GM12878 (cell line): ENCODE results near the gene KRTAP4-1. TPM values are rescaled to one million over a fixed set of nuclear protein-coding genes. Genes with fewer than 3 reads are reported as not detected.

Experiments used
- ATAC-seq: fragments of 200-7000 bp; cut with Tn5 transposase; 3 replicates; pipeline ENCODE4 v1.9.1; 2020; ENCODE audit warnings: mild to moderate bottlenecking, moderate library complexity
- BruUV-seq: library from RNA; stranded (reverse); fragments of 400-500 nt; replicated peaks from 2 replicates; lab custom pipeline; 2021; lab: Mats Ljungman, UMichigan
- CTCF ChIA-PET: fragments of 300-600 bp; sonication (Branson Sonifier 250); formaldehyde crosslinking; extraction: SDS; loops from one replicate; lab custom pipeline; 2021; ENCODE audit warnings: inconsistent platforms; lab: Yijun Ruan, JAX
- POLR2A ChIA-PET: fragments of 350-600 bp; formaldehyde crosslinking; extraction: SDS; loops from one replicate; lab custom pipeline; 2021; ENCODE audit warnings: inconsistent platforms; lab: Charles Lee
- RAD21 ChIA-PET: fragments of 300-600 bp; sonication (Branson Sonifier 250); formaldehyde crosslinking; loops from one replicate; lab custom pipeline; 2023; ENCODE audit warnings: antibody characterized with exemption; ENCODE audit not compliant: unreplicated experiment; lab: Charles Lee
- SMC1A ChIA-PET: fragments of 300-600 bp; sonication (Branson Sonifier 250); formaldehyde crosslinking; loops from one replicate; lab custom pipeline; 2023; ENCODE audit not compliant: unreplicated experiment, uncharacterized antibody; lab: Charles Lee
- DNase-seq: peaks from one replicate; pipeline ENCODE4 v3.0.0-alpha.2; 2011; ENCODE audit warnings: low read depth, low spot score
- FAIRE-seq: peaks from 3 replicates; lab custom pipeline; 2011; peaks lifted over from hg19 to GRCh38; lab: Jason Lieb, UNC
- H2AFZ ChIP-seq: 2 replicates; pipeline ENCODE4 v1.6.0; 2011; ENCODE audit warnings: low read depth, low read length, control low read depth; ENCODE audit not compliant: control insufficient read depth
- H3K27ac ChIP-seq: 2 replicates; pipeline ENCODE4 v1.5.1; 2011; ENCODE audit warnings: control low read depth; ENCODE audit not compliant: control insufficient read depth, insufficient read depth
- H3K27me3 ChIP-seq, 2 experiments: replicated peaks in 1 of 2; 2 replicates each; pipeline versions ENCODE4 v1.6.0 to v1.6.1; 2011; ENCODE audit warnings: low read length in 1 of 2; ENCODE audit not compliant: control insufficient read depth in 2 of 2, insufficient read depth in 2 of 2
- H3K36me3 ChIP-seq, 2 experiments: 2 replicates each; pipeline ENCODE4 v1.5.1; 2011; ENCODE audit warnings: low read length in 1 of 2; ENCODE audit not compliant: control insufficient read depth in 2 of 2, insufficient read depth in 2 of 2
- H3K4me1 ChIP-seq: 2 replicates; pipeline ENCODE4 v1.6.1; 2011; ENCODE audit warnings: mild to moderate bottlenecking, low read length, moderate library complexity, mixed read lengths; ENCODE audit not compliant: control insufficient read depth, insufficient read depth
- H3K4me2 ChIP-seq: 2 replicates; pipeline ENCODE4 v1.6.0; 2011; ENCODE audit warnings: control low read depth; ENCODE audit not compliant: control insufficient read depth, insufficient read depth
- H3K4me3 ChIP-seq: fragments of 200-600 bp; sonication (generic); 2 replicates; pipeline ENCODE4 v1.5.1; 2016
- H3K79me2 ChIP-seq: 2 replicates; pipeline ENCODE4 v1.6.0; 2011; ENCODE audit warnings: low read length; ENCODE audit not compliant: control insufficient read depth, insufficient read depth
- H3K9ac ChIP-seq: 2 replicates; pipeline ENCODE4 v1.8.0; 2011; ENCODE audit warnings: low read length, control low read depth, mixed read lengths; ENCODE audit not compliant: control insufficient read depth, insufficient read depth
- H3K9me3 ChIP-seq: replicated peaks from 3 replicates; pipeline ENCODE4 v1.5.1; 2011; ENCODE audit warnings: mild to moderate bottlenecking, low read length; ENCODE audit not compliant: control insufficient read depth, insufficient read depth
- H4K20me1 ChIP-seq: 2 replicates; pipeline ENCODE4 v1.6.0; 2011; ENCODE audit not compliant: control insufficient read depth, insufficient read depth
- CHD1 ChIP-seq: IDR thresholded peaks from 2 replicates; pipeline ENCODE4 v1.6.1; 2012; ENCODE audit warnings: low read depth, low read length, improper control_type of control experiment
- ETV6 ChIP-seq, 2 experiments: fragments of 450-650 bp in 1 of 2; IDR thresholded peaks in 1 of 2; conservative IDR thresholded peaks in 1 of 2; 2 replicates each; pipeline ENCODE4 v1.6.1; 2014; ENCODE audit warnings: antibody characterized with exemption in 1 of 2, borderline replicate concordance in 1 of 2, low read depth in 1 of 2, mild to moderate bottlenecking in 1 of 2, moderate library complexity in 1 of 2
- EZH2 ChIP-seq: IDR thresholded peaks from 2 replicates; pipeline ENCODE4 v1.6.1; 2012; ENCODE audit warnings: low read depth, mild to moderate bottlenecking, control low read depth, inconsistent platforms, low read length, borderline replicate concordance; ENCODE audit not compliant: control insufficient read depth
- FOS ChIP-seq: IDR thresholded peaks from 3 replicates; pipeline ENCODE4 v1.6.1; 2011; ENCODE audit warnings: borderline replicate concordance; ENCODE audit not compliant: insufficient read length; ENCODE audit errors: extremely low read depth
- GATAD2B ChIP-seq: fragments of 450-650 bp; conservative IDR thresholded peaks from 2 replicates; pipeline ENCODE4 v1.6.1; 2017; ENCODE audit warnings: low read depth, mild to moderate bottlenecking, moderate library complexity
- IKZF2 ChIP-seq, 2 experiments: fragments of 450-650 bp; IDR thresholded peaks; 2 replicates each; pipeline ENCODE4 v1.6.1; 2017; ENCODE audit warnings: mild to moderate bottlenecking in 2 of 2, moderate library complexity in 2 of 2
- KLF5 ChIP-seq: fragments of 450-650 bp; IDR thresholded peaks from 2 replicates; pipeline ENCODE4 v1.6.1; 2014; ENCODE audit warnings: mild to moderate bottlenecking; ENCODE audit not compliant: partially characterized antibody
- MEF2B ChIP-seq: fragments of 450-650 bp; IDR thresholded peaks from 2 replicates; pipeline ENCODE4 v1.6.1; 2018; ENCODE audit warnings: mild to moderate bottlenecking, moderate library complexity; ENCODE audit not compliant: partially characterized antibody, poor library complexity, severe bottlenecking
- MTA3 ChIP-seq: IDR thresholded peaks from 2 replicates; pipeline ENCODE4 v1.6.1; 2012; ENCODE audit warnings: low read length, inconsistent platforms, borderline replicate concordance
- NR2C2 ChIP-seq: IDR thresholded peaks from 2 replicates; pipeline ENCODE4 v1.6.1; 2011; ENCODE audit warnings: borderline replicate concordance, low read depth; ENCODE audit not compliant: control insufficient read depth, insufficient read length
- POLR2AphosphoS5 ChIP-seq: IDR thresholded peaks from 2 replicates; pipeline ENCODE4 v1.6.1; 2011; ENCODE audit warnings: mild to moderate bottlenecking, low read length, inconsistent platforms
- SIX5 ChIP-seq: IDR thresholded peaks from 2 replicates; pipeline ENCODE4 v1.6.1; 2011; ENCODE audit warnings: mild to moderate bottlenecking, low read depth, low read length, moderate library complexity; ENCODE audit not compliant: severe bottlenecking
- SMC3 ChIP-seq: IDR thresholded peaks from 2 replicates; pipeline ENCODE4 v1.6.1; 2011; ENCODE audit warnings: low read length, improper control_type of control experiment, borderline replicate concordance
- TCF12 ChIP-seq: IDR thresholded peaks from 2 replicates; pipeline ENCODE4 v1.6.1; 2011; ENCODE audit warnings: low read depth, mild to moderate bottlenecking, low read length
- WGBS: methylation state at CpG from one replicate; pipeline ENCODE4 v1.1.6; 2016; ENCODE audit warnings: low lambda C conversion rate; ENCODE audit not compliant: insufficient replicate concordance, insufficient coverage; ENCODE audit errors: missing lambda C conversion rate; 5-methylcytosine and 5-hydroxymethylcytosine counted together
- in situ Hi-C: fragments of 300-500 bp; cut with MboI; formaldehyde crosslinking; loops from 9 replicates; pipeline ENCODE4 v1.14.3; 2018; ENCODE audit warnings: mixed read lengths
- intact Hi-C: fragments of 100-400 bp; cut with micrococcal nuclease; formaldehyde crosslinking; loops from one replicate; pipeline ENCODE4 v1.14.2; 2022; ENCODE audit not compliant: unreplicated experiment
- polyA plus RNA-seq, 11 experiments: library from polyadenylated mRNA; depleted of rRNA in 4 of 11; unstranded in 6 of 11; stranded (reverse) in 5 of 11; fragments of >200 nt; fragmentation: Nextera tagmentation in 4 of 11; fragmentation: Illumina TruSeq in 1 of 11; extraction: Ambion mirVana in 4 of 11; extraction: Trizol in 1 of 11; gene quantifications; 1 replicate in 1 of 11; 2 replicates in 10 of 11; pipeline versions ENCODE4 v1.2.1 to v1.2.3, GENCODE V29; 2011 to 2016; ENCODE audit warnings: inconsistent platforms in 2 of 11, missing spikeins in 2 of 11, low read depth in 1 of 11
- total RNA-seq, 4 experiments: library from RNA; depleted of rRNA in 3 of 4; stranded (reverse); fragments of >200 nt in 3 of 4; fragmentation: Illumina TruSeq in 1 of 4; extraction: Trizol in 1 of 4; gene quantifications; 2 replicates each; pipeline versions ENCODE4 v1.2.1 to v1.2.3, GENCODE V29; 2013 to 2021
- TF ChIP-seq, protein P1 (sequence below): IDR thresholded peaks from 2 replicates; pipeline ENCODE4 v1.6.1; 2011; ENCODE audit warnings: low read depth, mild to moderate bottlenecking, low read length, moderate library complexity, borderline replicate concordance; ENCODE audit errors: extremely low read depth
- TF ChIP-seq, protein P2 (sequence below): IDR thresholded peaks from 2 replicates; pipeline ENCODE4 v1.6.1; 2011; ENCODE audit warnings: low read depth, low read length, improper control_type of control experiment, borderline replicate concordance

Gene KRTAP4-1
- total and polyA plus RNA-seq, 10 of the 15 experiments (the other 5 are each of a cell fraction or from before 2014, with no cell fraction given) = not detected

DNA sequence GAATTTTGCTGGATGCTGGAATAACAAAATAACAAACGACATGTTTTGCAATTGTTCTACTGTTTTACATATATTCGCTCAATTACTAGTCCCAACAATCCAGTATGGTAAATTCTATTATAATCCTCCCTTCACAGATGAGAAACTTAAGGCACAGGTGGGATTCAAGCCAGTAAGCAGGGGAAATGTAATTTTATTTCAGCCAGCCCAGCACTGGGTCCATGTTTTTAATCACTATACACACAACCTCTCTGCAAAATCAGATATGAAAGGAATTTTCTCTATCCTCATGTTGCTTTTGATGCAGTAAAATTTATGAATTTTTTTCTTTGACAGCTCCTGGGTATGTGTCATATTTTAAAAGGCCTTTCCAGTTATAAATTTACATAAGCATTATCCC is 39.5 kb downstream of the KRTAP4-1 start:
- SMC1A ChIA-PET = no interaction called here
- no peak overlapping the region for H3K4me3 ChIP-seq
- FAIRE-seq (no peak), ATAC-seq (no peak), DNase-seq (no peak)
- H3K27me3 ChIP-seq = no peaks in the 10 kb centered on the region
- H4K20me1 ChIP-seq = no peaks in the 10 kb centered on the region
- RAD21 ChIA-PET = no interaction called here
- 1% methylated on average over 2 of the region's 2 CpGs for WGBS
- CTCF ChIA-PET = no interaction called here
- H3K4me1 ChIP-seq = no peaks in the 10 kb centered on the region
- no peaks in the 10 kb centered on the region for H3K36me3 ChIP-seq
- H2AFZ ChIP-seq = no peak overlapping the region
- H3K9ac ChIP-seq = no peak overlapping the region
- H3K4me2 ChIP-seq = no peak overlapping the region
- H3K79me2 ChIP-seq = no peaks in the 10 kb centered on the region
- intact Hi-C loops = no loop called here
- POLR2A ChIA-PET = no interaction called here
- BruUV-seq = no TSS peak
- TF ChIP-seq POLR2AphosphoS5 = no peak
- no peak for TF ChIP-seq GATAD2B
- no peak for TF ChIP-seq EZH2
- TF ChIP-seq SMC3 = no peak
- no peak for TF ChIP-seq ETV6 (conservative IDR thresholded peaks at IDR 0.05 in 1 of 2, IDR thresholded peaks at IDR 0.05 in 1 of 2; ENCODE audit: borderline replicate concordance in 1 of 2, low read depth in 1 of 2)
- no peak for TF ChIP-seq TCF12
- no peak for TF ChIP-seq FOS
- TF ChIP-seq SIX5 = no peak
- TF ChIP-seq, protein P1, sequence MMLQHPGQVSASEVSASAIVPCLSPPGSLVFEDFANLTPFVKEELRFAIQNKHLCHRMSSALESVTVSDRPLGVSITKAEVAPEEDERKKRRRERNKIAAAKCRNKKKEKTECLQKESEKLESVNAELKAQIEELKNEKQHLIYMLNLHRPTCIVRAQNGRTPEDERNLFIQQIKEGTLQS = no peak
- no peak for TF ChIP-seq IKZF2 (IDR thresholded peaks at IDR 0.05)
- TF ChIP-seq, protein P2, sequence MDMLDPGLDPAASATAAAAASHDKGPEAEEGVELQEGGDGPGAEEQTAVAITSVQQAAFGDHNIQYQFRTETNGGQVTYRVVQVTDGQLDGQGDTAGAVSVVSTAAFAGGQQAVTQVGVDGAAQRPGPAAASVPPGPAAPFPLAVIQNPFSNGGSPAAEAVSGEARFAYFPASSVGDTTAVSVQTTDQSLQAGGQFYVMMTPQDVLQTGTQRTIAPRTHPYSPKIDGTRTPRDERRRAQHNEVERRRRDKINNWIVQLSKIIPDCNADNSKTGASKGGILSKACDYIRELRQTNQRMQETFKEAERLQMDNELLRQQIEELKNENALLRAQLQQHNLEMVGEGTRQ = no peak
- no peak for TF ChIP-seq MTA3
- TF ChIP-seq MEF2B = no peak
- TF ChIP-seq CHD1 = no peak
- TF ChIP-seq NR2C2 = no peak
- no peak for TF ChIP-seq KLF5
- TF ChIP-seq, all 136 proteins: peak for 0
- in situ Hi-C loops = no loop called here
- Histone ChIP-seq H3K9me3 (no peaks in the 10 kb centered on the region; the same call in 1 of the 3 replicates), H3K27ac (no peak overlapping the region)
